OCI-LY3 (cell line): ENCODE results near the gene GPR61.

ENCODE experiments used
- H2AFZ ChIP-seq: fragments of 200-600, 300-600 bp; shearing (Covaris generic); 2 replicates; pipeline ENCODE4 v1.6.0; 2014; ENCODE audit warnings: antibody characterized with exemption, low read depth, low read length
- H3K27ac ChIP-seq: fragments of 200-600, 300-600 bp; sonication (generic); 2 replicates; pipeline ENCODE4 v1.5.1; 2014; ENCODE audit warnings: mild to moderate bottlenecking, low read length, moderate library complexity, mixed read lengths
- H3K27me3 ChIP-seq: fragments of 200-600, 300-600 bp; sonication (generic); 2 replicates; pipeline ENCODE4 v1.6.1; 2014; ENCODE audit warnings: low read depth, low read length, mixed read lengths
- H3K36me3 ChIP-seq: fragments of 200-600, 300-600 bp; sonication (generic); replicated peaks from 2 replicates; pipeline ENCODE3; 2014; ENCODE audit warnings: low read depth, low read length, mixed read lengths
- H3K4me1 ChIP-seq: fragments of 300-600, 200-600 bp; sonication (generic); 2 replicates; pipeline ENCODE4 v1.6.1; 2014; ENCODE audit warnings: low read length, mixed read lengths
- H3K4me2 ChIP-seq: fragments of 200-600, 300-600 bp; sonication (generic); 2 replicates; pipeline ENCODE4 v1.6.1; 2014; ENCODE audit warnings: low read length, mixed read lengths
- H3K4me3 ChIP-seq: fragments of 300-600, 200-600 bp; sonication (generic); 2 replicates; pipeline ENCODE4 v1.5.1; 2014; ENCODE audit warnings: antibody characterized with exemption, mild to moderate bottlenecking, low read length, moderate library complexity
- H3K79me2 ChIP-seq: fragments of 300-600, 200-600 bp; shearing (Covaris generic); 2 replicates; pipeline ENCODE4 v1.6.1; 2014; ENCODE audit warnings: mild to moderate bottlenecking, low read length, mixed read lengths
- H3K9ac ChIP-seq: fragments of 300-600, 200-600 bp; shearing (Covaris generic); 2 replicates; pipeline ENCODE4 v1.6.0; 2014; ENCODE audit warnings: mild to moderate bottlenecking, low read length, moderate library complexity
- H3K9me3 ChIP-seq: fragments of 200-600, 300-600 bp; shearing (Covaris generic); 2 replicates; pipeline ENCODE4 v1.6.1; 2014; ENCODE audit warnings: low read length, mixed read lengths; ENCODE audit not compliant: insufficient read depth
- H4K20me1 ChIP-seq: fragments of 200-600, 300-600 bp; sonication (generic); 2 replicates; pipeline ENCODE4 v1.6.1; 2016; ENCODE audit warnings: low read length, mixed read lengths; ENCODE audit not compliant: insufficient read depth
- EZH2phosphoT487 ChIP-seq: fragments of 200-600 bp; shearing (Covaris generic); IDR thresholded peaks from 2 replicates; pipeline ENCODE4 v1.6.1; 2018; ENCODE audit warnings: antibody characterized with exemption, mixed run types, low read depth
- TF ChIP-seq, protein P1 (sequence below): fragments of 200-600, 300-600 bp; sonication (generic); IDR thresholded peaks from 2 replicates; pipeline ENCODE4 v1.5.1; 2014; ENCODE audit warnings: antibody characterized with exemption, low read length, low read depth

Gene GPR61

DNA sequence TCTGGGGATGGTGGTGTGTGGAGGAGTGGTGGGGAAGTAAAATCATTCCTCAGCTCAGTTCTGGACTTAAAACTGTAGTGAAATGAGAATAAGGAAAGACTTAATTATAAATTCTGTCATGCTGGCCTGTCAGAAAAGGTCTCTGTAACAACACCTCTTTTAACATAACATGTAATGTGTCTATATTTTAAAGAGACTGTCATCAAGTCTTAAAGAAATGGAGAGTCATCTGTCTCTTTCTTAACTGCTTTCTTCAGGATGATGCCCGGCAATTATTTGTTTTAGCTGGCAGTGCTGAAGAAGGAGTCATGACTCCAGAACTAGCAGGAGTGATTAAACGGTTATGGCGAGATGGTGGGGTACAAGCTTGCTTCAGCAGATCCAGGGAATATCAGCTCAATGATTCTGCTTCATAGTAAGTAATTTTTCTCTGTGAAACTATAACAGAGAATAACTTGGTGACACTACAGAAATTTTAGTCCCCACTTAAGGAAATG, 39.3 kb downstream of the GPR61 start:
- Histone ChIP-seq H3K27ac (no peak overlapping the region), H3K36me3 (peaks cover 11% of the 10 kb centered on the region), H3K4me2 (no peak overlapping the region), H3K27me3 (no peaks in the 10 kb centered on the region), H4K20me1 (0 out of 2 replicates have a peak, but pooled peaks cover 4% of the 10 kb centered on the region), H3K79me2 (no peaks in the 10 kb centered on the region), H2AFZ (no peak overlapping the region), H3K4me3 (no peak overlapping the region), H3K9ac (no peak overlapping the region), H3K4me1 (peaks cover 4% of the 10 kb centered on the region), H3K9me3 (no peaks in the 10 kb centered on the region)
- no peak for TF ChIP-seq EZH2phosphoT487
- TF ChIP-seq, protein P1, sequence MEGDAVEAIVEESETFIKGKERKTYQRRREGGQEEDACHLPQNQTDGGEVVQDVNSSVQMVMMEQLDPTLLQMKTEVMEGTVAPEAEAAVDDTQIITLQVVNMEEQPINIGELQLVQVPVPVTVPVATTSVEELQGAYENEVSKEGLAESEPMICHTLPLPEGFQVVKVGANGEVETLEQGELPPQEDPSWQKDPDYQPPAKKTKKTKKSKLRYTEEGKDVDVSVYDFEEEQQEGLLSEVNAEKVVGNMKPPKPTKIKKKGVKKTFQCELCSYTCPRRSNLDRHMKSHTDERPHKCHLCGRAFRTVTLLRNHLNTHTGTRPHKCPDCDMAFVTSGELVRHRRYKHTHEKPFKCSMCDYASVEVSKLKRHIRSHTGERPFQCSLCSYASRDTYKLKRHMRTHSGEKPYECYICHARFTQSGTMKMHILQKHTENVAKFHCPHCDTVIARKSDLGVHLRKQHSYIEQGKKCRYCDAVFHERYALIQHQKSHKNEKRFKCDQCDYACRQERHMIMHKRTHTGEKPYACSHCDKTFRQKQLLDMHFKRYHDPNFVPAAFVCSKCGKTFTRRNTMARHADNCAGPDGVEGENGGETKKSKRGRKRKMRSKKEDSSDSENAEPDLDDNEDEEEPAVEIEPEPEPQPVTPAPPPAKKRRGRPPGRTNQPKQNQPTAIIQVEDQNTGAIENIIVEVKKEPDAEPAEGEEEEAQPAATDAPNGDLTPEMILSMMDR = no peak

DNA sequence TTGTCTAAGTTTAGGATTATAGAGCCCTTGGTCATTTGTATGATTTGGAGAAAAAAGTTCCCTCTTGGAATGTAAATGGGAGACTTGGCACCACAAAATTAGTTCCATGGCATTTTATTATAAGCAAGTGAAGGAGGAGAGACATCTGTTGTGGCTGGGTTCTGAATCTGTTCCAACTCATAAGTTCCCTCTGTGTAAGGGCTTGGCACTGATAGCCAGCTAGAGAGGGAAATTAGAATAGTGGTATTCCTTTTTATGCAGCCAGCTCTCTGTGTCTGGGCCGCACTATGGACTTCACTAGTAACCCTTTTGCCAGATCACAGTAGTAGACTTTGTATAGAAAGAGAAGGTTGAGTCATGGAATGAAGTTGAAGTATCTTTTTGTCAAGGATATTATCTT, 39.8 kb downstream of the GPR61 start:
- Histone ChIP-seq H2AFZ (no peak overlapping the region), H3K4me3 (no peak overlapping the region), H3K9ac (no peak overlapping the region), H4K20me1 (no peaks in the 10 kb centered on the region), H3K4me1 (no peaks in the 10 kb centered on the region), H3K27me3 (no peaks in the 10 kb centered on the region), H3K79me2 (no peaks in the 10 kb centered on the region), H3K4me2 (no peak overlapping the region), H3K9me3 (no peaks in the 10 kb centered on the region), H3K27ac (no peak overlapping the region), H3K36me3 (peaks cover 13% of the 10 kb centered on the region)
- TF ChIP-seq, protein P1 = no peak
- no peak for TF ChIP-seq EZH2phosphoT487

DNA sequence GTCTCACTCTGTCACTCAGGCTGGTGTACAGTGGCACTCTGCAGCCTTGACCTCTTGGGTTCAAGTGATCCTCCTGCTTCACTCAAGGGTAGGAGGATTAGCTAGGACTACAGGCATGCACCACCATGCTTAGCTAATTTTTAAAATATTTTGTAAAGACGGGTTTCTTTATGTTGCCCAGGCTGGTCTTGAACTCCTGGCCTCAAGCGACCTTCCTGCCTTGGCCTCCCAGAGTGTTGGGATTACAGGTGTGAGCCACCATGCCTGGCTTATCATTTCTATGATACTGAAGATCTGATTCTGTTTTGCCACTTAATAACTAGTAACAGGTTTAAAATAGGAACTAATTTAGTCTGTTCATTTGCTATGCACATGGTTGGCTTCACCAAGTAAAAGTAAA, 42.3 kb downstream of the GPR61 start:
- no peak overlapping the region for H2AFZ ChIP-seq
- no peaks in the 10 kb centered on the region for H3K9me3 ChIP-seq
- no peaks in the 10 kb centered on the region for H4K20me1 ChIP-seq
- H3K9ac ChIP-seq = no peak overlapping the region
- H3K36me3 ChIP-seq = peaks cover 28% of the 10 kb centered on the region
- no peaks in the 10 kb centered on the region for H3K27me3 ChIP-seq
- no peak overlapping the region for H3K4me2 ChIP-seq
- no peak overlapping the region for H3K4me3 ChIP-seq
- TF ChIP-seq, protein P1 = no peak
- no peak for TF ChIP-seq EZH2phosphoT487
- H3K79me2 ChIP-seq = no peaks in the 10 kb centered on the region
- no peak overlapping the region for H3K27ac ChIP-seq
- H3K4me1 ChIP-seq = no peaks in the 10 kb centered on the region

DNA sequence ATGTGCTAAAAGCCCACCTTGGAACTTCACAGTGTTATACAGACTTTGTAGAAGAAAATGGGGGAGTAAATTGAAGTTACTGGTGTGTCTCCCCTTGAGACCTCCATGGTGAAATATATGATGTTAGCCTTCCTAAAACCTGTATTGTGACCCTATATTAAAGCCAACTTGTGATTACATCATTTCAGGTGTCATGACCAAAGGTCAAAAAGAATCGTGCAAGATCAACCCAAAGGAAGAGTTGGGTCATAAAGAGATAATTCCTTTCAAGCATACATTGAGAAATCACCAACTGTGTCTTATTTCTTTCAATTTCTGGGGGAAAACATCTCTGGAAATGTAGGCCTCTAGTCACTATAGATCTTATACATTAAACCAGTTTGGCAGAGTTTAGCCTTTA, 45.1 kb downstream of the GPR61 start:
- H3K36me3 ChIP-seq = peaks cover 32% of the 10 kb centered on the region
- no peak overlapping the region for H3K4me2 ChIP-seq
- H3K79me2 ChIP-seq = no peaks in the 10 kb centered on the region
- H3K9ac ChIP-seq = no peak overlapping the region
- H3K4me1 ChIP-seq = no peaks in the 10 kb centered on the region
- H3K27me3 ChIP-seq = no peaks in the 10 kb centered on the region
- TF ChIP-seq, protein P1 = no peak
- no peak for TF ChIP-seq EZH2phosphoT487
- H3K9me3 ChIP-seq = no peaks in the 10 kb centered on the region
- H3K4me3 ChIP-seq = no peak overlapping the region
- no peak overlapping the region for H3K27ac ChIP-seq
- H2AFZ ChIP-seq = no peak overlapping the region
- H4K20me1 ChIP-seq = no peaks in the 10 kb centered on the region
